ENCODE results near the gene BRIP1. TPM values are rescaled to one million over a fixed set of nuclear protein-coding genes. Genes with fewer than 3 reads are reported as not detected.

Gene BRIP1
- total and polyA plus RNA-seq, 2 donors (not counting 3 experiments of a cell fraction or from before 2014, with no cell fraction given), result 1.8 to 12.1 TPM

DNA sequence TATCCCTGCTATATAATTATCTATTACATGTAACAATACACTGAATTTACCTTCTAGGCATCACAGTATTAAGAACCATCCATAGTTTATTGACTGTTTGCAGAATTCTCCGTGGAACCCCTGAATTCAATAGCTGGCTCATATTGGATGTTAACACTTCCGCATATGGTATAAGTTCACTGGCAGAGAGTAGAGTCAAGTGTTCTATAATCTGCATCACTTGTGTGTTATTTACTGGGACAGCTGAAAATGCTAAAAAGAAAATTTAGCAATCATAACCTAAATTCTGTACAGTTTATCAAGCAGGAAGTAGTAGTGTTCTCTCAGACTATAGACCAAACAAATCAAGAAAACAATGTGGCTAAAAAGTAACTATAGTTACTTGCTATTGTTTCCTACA, 14.5 kb upstream of the BRIP1 start:
- Histone ChIP-seq H3K4me2 (ENCODE audit: insufficient read depth, low read length) (no peak overlapping the region), H3K36me3 (ENCODE audit: control insufficient read depth in 2 of 2, extremely low read depth in 1 of 2, insufficient read depth in 2 of 2, low read length in 2 of 2) (no peaks in the 10 kb centered on the region), H3K9me1 (replicated peaks; ENCODE audit: control insufficient read depth, extremely low read depth, insufficient read depth, low read length) (no peaks in the 10 kb centered on the region), H4K20me1 (replicated peaks; ENCODE audit: control insufficient read depth, extremely low read depth, insufficient read depth, low read length) (no peaks in the 10 kb centered on the region), H3K79me2 (ENCODE audit: control insufficient read depth, insufficient read depth, low read length) (no peaks in the 10 kb centered on the region), H3K9me3 (replicated peaks; ENCODE audit: control insufficient read depth, insufficient read depth, low read length) (no peaks in the 10 kb centered on the region), H3K4me3 (replicated peaks in 1 of 3; ENCODE audit: insufficient read depth in 1 of 3, low read depth in 1 of 3, low read length in 3 of 3) (no peak overlapping the region), H3K4me1 (ENCODE audit: control insufficient read depth, extremely low read depth, insufficient read depth, low read length) (no peaks in the 10 kb centered on the region), H2AFZ (ENCODE audit: low read depth, low read length) (no peak overlapping the region), H3K27me3 (ENCODE audit: control insufficient read depth in 2 of 2, insufficient read depth in 2 of 2, low read length in 2 of 2) (no peaks in the 10 kb centered on the region), H3K9ac (replicated peaks; ENCODE audit: extremely low read depth, insufficient read depth, low read length) (no peak overlapping the region), H3K27ac (ENCODE audit: insufficient read depth, low read depth, low read length) (no peak overlapping the region)
- FAIRE-seq, result no peak
- intact Hi-C loops (cut with micrococcal nuclease), result no loop called here
- TF ChIP-seq, protein P1, sequence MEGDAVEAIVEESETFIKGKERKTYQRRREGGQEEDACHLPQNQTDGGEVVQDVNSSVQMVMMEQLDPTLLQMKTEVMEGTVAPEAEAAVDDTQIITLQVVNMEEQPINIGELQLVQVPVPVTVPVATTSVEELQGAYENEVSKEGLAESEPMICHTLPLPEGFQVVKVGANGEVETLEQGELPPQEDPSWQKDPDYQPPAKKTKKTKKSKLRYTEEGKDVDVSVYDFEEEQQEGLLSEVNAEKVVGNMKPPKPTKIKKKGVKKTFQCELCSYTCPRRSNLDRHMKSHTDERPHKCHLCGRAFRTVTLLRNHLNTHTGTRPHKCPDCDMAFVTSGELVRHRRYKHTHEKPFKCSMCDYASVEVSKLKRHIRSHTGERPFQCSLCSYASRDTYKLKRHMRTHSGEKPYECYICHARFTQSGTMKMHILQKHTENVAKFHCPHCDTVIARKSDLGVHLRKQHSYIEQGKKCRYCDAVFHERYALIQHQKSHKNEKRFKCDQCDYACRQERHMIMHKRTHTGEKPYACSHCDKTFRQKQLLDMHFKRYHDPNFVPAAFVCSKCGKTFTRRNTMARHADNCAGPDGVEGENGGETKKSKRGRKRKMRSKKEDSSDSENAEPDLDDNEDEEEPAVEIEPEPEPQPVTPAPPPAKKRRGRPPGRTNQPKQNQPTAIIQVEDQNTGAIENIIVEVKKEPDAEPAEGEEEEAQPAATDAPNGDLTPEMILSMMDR (IDR thresholded peaks at IDR 0.05; ENCODE audit: extremely low read depth in 1 of 2, insufficient read depth in 1 of 2, low read depth in 1 of 2, low read length in 2 of 2), result no peak
- TF ChIP-seq JUN (IDR thresholded peaks at IDR 0.05; ENCODE audit: borderline replicate concordance, insufficient read depth, insufficient read length, low read depth), result no peak
- TF ChIP-seq, protein P2, sequence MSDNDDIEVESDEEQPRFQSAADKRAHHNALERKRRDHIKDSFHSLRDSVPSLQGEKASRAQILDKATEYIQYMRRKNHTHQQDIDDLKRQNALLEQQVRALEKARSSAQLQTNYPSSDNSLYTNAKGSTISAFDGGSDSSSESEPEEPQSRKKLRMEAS (IDR thresholded peaks at IDR 0.05; ENCODE audit: insufficient read depth, insufficient read length), result no peak
- TF ChIP-seq EZH2 (IDR thresholded peaks at IDR 0.05; ENCODE audit: borderline replicate concordance, low read depth, low read length, severe bottlenecking), result no peak
- no peak for TF ChIP-seq FOS (IDR thresholded peaks at IDR 0.05; ENCODE audit: borderline replicate concordance, insufficient read depth, low read length)
- TF ChIP-seq POLR2A (IDR thresholded peaks at IDR 0.05; ENCODE audit: low read depth, low read length), result no peak
- TF ChIP-seq POLR2AphosphoS5 (IDR thresholded peaks at IDR 0.05; ENCODE audit: insufficient read depth, low read depth, low read length), result no peak
- no peak for TF ChIP-seq MYC (IDR thresholded peaks at IDR 0.05; ENCODE audit: low read depth, low read length)
- no peak for TF ChIP-seq GATA2 (IDR thresholded peaks at IDR 0.05; ENCODE audit: insufficient read depth, insufficient read length, low read depth, low read length)
- POLR2A ChIA-PET, result no interaction called here
- dilution Hi-C loops (cut with MboI; ENCODE audit: extremely low pct_ligation_motif_present, low sequenced_read_pairs), result no loop called here
- BruUV-seq (replicated peaks), result no TSS peak
- no peak for DNase-seq (ENCODE audit: low read depth, low spot score)
- CTCF ChIA-PET, result interaction anchor here (0.6 to 1.1 kb wide), 2 partner anchors 277 to 302 kb away, joined by 3 to 4 read pairs; no protein-coding TSS in a partner anchor
